Measurements from ENCODE around the gene ABCA13. TPM values are rescaled to one million over a fixed set of nuclear protein-coding genes. Genes with fewer than 3 reads are reported as not detected.

Gene ABCA13
- total RNA-seq, 1 donor from 2014 or later: 0.35 TPM

GRCh38 chr7:48347230-48347825, 176.1 kb downstream of the ABCA13 start:
- Histone ChIP-seq H3K4me3 (no peak overlapping the region), H3K27ac (no peak overlapping the region), H3K27me3 (no peaks in the 10 kb centered on the region), H3K9me3 (no peaks in the 10 kb centered on the region), H3K36me3 (no peaks in the 10 kb centered on the region), H3K4me1 (no peaks in the 10 kb centered on the region)
- TF ChIP-seq, protein P1, sequence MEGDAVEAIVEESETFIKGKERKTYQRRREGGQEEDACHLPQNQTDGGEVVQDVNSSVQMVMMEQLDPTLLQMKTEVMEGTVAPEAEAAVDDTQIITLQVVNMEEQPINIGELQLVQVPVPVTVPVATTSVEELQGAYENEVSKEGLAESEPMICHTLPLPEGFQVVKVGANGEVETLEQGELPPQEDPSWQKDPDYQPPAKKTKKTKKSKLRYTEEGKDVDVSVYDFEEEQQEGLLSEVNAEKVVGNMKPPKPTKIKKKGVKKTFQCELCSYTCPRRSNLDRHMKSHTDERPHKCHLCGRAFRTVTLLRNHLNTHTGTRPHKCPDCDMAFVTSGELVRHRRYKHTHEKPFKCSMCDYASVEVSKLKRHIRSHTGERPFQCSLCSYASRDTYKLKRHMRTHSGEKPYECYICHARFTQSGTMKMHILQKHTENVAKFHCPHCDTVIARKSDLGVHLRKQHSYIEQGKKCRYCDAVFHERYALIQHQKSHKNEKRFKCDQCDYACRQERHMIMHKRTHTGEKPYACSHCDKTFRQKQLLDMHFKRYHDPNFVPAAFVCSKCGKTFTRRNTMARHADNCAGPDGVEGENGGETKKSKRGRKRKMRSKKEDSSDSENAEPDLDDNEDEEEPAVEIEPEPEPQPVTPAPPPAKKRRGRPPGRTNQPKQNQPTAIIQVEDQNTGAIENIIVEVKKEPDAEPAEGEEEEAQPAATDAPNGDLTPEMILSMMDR (IDR thresholded peaks at IDR 0.05): no peak
- DNase-seq: no peak
- intact Hi-C loops (cut with DNase I): no loop called here
- ATAC-seq: no peak

- H3K27me3 ChIP-seq: no peaks in the 10 kb centered on the region
- TF ChIP-seq, protein P1 (IDR thresholded peaks at IDR 0.05): no peak
- no peak overlapping the region for H3K4me3 ChIP-seq
- no peak overlapping the region for H3K27ac ChIP-seq
- H3K4me1 ChIP-seq: no peaks in the 10 kb centered on the region
- no peaks in the 10 kb centered on the region for H3K36me3 ChIP-seq
- H3K9me3 ChIP-seq: no peaks in the 10 kb centered on the region
- DNase-seq (no peak), ATAC-seq (peak; percentile 38)
- intact Hi-C loops (cut with DNase I): no loop called here
Measured at GRCh38 chr7:48350515-48350914, 179.3 kb downstream of the ABCA13 start.

- DNase-seq (no peak), ATAC-seq (peak; percentile 16)
- H3K4me3 ChIP-seq: no peak overlapping the region
- TF ChIP-seq, protein P1 (IDR thresholded peaks at IDR 0.05): no peak
- H3K9me3 ChIP-seq: no peaks in the 10 kb centered on the region
- no peak overlapping the region for H3K27ac ChIP-seq
- no peaks in the 10 kb centered on the region for H3K27me3 ChIP-seq
- H3K4me1 ChIP-seq: no peaks in the 10 kb centered on the region
- H3K36me3 ChIP-seq: no peaks in the 10 kb centered on the region
- intact Hi-C loops (cut with DNase I): no loop called here
Measured at GRCh38 chr7:48351900-48352299, 180.6 kb downstream of the ABCA13 start.

DNA sequence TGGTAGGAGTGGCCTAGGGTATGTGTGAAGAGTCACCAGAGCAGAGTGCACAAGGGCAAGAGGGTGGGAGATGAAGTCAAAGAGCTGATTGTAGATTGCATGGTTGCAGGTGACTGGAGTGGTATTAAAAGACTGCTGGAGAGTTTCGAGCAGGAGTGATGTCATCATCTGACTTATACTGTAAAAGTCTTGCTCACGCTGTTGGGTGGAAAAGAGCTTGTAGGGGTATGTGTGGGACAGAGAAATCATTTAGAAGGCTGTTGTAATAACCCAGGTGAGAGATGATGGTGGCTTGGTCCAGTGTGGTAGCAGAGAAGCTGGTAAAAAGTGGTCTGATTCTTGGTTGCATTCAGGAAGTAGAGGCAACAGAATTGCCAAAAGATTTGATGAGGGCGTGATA, 184.1 kb downstream of the ABCA13 start:
- no peaks in the 10 kb centered on the region for H3K9me3 ChIP-seq
- H3K4me3 ChIP-seq: no peak overlapping the region
- no peak for DNase-seq
- H3K4me1 ChIP-seq: no peaks in the 10 kb centered on the region
- TF ChIP-seq, protein P1 (IDR thresholded peaks at IDR 0.05): no peak
- H3K27me3 ChIP-seq: no peaks in the 10 kb centered on the region
- intact Hi-C loops (cut with DNase I): no loop called here
- no peak overlapping the region for H3K27ac ChIP-seq
- no peak for ATAC-seq
- no peaks in the 10 kb centered on the region for H3K36me3 ChIP-seq

- TF ChIP-seq, protein P1 (IDR thresholded peaks at IDR 0.05): no peak
- DNase-seq: no peak
- H3K27ac ChIP-seq: no peak overlapping the region
- intact Hi-C loops (cut with DNase I): no loop called here
- H3K36me3 ChIP-seq: no peaks in the 10 kb centered on the region
- no peaks in the 10 kb centered on the region for H3K4me1 ChIP-seq
- H3K4me3 ChIP-seq: no peak overlapping the region
- H3K9me3 ChIP-seq: no peaks in the 10 kb centered on the region
- H3K27me3 ChIP-seq: no peaks in the 10 kb centered on the region
- ATAC-seq: no peak
Measured at GRCh38 chr7:48360574-48360973, 189.3 kb downstream of the ABCA13 start.

GRCh38 chr7:48363174-48363573, 191.9 kb downstream of the ABCA13 start:
- no peak overlapping the region for H3K4me3 ChIP-seq
- H3K27ac ChIP-seq: no peak overlapping the region
- H3K27me3 ChIP-seq: no peaks in the 10 kb centered on the region
- TF ChIP-seq, protein P1 (IDR thresholded peaks at IDR 0.05): no peak
- no peak for ATAC-seq
- DNase-seq: no peak
- H3K9me3 ChIP-seq: no peaks in the 10 kb centered on the region
- H3K4me1 ChIP-seq: no peaks in the 10 kb centered on the region
- H3K36me3 ChIP-seq: no peaks in the 10 kb centered on the region
- intact Hi-C loops (cut with DNase I): no loop called here
